SU-DHL-6 (cell line): Measurements from ENCODE around the gene COQ8B.

ENCODE experiments used
- H2AFZ ChIP-seq: fragments of 200-600 bp; sonication (generic); 2 replicates; pipeline ENCODE4 v1.6.1; 2014; ENCODE audit warnings: low read depth, mild to moderate bottlenecking, moderate library complexity, mixed read lengths, antibody characterized with exemption, low read length; ENCODE audit not compliant: severe bottlenecking
- H3F3A ChIP-seq: fragments of 200-600 bp; shearing (Covaris generic); 2 replicates; pipeline ENCODE4 v1.6.0; 2016; ENCODE audit warnings: antibody characterized with exemption, mild to moderate bottlenecking; ENCODE audit not compliant: insufficient read depth
- H3K27ac ChIP-seq: fragments of 200-600 bp; sonication (generic); 2 replicates; pipeline ENCODE4 v1.5.1; 2016; ENCODE audit warnings: low read depth, mild to moderate bottlenecking, low read length, moderate library complexity, mixed read lengths
- H3K27me3 ChIP-seq: fragments of 200-600 bp; sonication (generic), shearing (Covaris generic); 2 replicates; pipeline ENCODE4 v1.6.0; 2014; ENCODE audit warnings: mild to moderate bottlenecking, low read length
- H3K36me3 ChIP-seq: fragments of 200-600 bp; sonication (generic); 2 replicates; pipeline ENCODE4 v1.6.1; 2014; ENCODE audit warnings: mild to moderate bottlenecking, low read length, mixed read lengths
- H3K4me2 ChIP-seq: fragments of 300-600, 200-600 bp; shearing (Covaris generic), sonication (generic); 2 replicates; pipeline ENCODE4 v1.6.0; 2014; ENCODE audit warnings: low read length, low read depth, mild to moderate bottlenecking; ENCODE audit not compliant: poor library complexity, severe bottlenecking
- H3K4me3 ChIP-seq: fragments of 200-600 bp; sonication (generic); 2 replicates; pipeline ENCODE4 v1.5.1; 2014; ENCODE audit warnings: antibody characterized with exemption, low read length, mild to moderate bottlenecking, mixed read lengths; ENCODE audit not compliant: insufficient read depth, poor library complexity, severe bottlenecking
- H3K79me2 ChIP-seq: fragments of 200-600 bp; sonication (generic); 2 replicates; pipeline ENCODE4 v1.6.1; 2014; ENCODE audit warnings: mild to moderate bottlenecking, low read length, moderate library complexity; ENCODE audit not compliant: insufficient read depth
- H3K9ac ChIP-seq: fragments of 200-600 bp; sonication (generic); 2 replicates; pipeline ENCODE4 v1.7.0; 2014; ENCODE audit warnings: mild to moderate bottlenecking, low read length
- H3K9me2 ChIP-seq: fragments of 200-600 bp; sonication (generic); replicated peaks from 2 replicates; pipeline ENCODE4 v1.6.1; 2014; ENCODE audit warnings: low read length; ENCODE audit not compliant: insufficient read depth
- H3K9me3 ChIP-seq: fragments of 200-600 bp; sonication (generic); 2 replicates; pipeline ENCODE4 v1.6.1; 2014; ENCODE audit warnings: low read length, mixed read lengths; ENCODE audit not compliant: insufficient read depth
- H4K20me1 ChIP-seq: fragments of 200-600 bp; sonication (generic); 2 replicates; pipeline ENCODE4 v1.6.1; 2014; ENCODE audit warnings: low read depth, mild to moderate bottlenecking, antibody characterized with exemption, low read length, moderate library complexity, mixed read lengths
- EZH2phosphoT487 ChIP-seq: fragments of 200-600 bp; sonication (generic), shearing (Covaris generic); conservative IDR thresholded peaks from 2 replicates; pipeline ENCODE4 v1.6.1; 2018; ENCODE audit warnings: mild to moderate bottlenecking, antibody characterized with exemption, low read length, moderate library complexity, mixed read lengths
- TF ChIP-seq, protein P1 (sequence below): fragments of 200-600 bp; sonication (generic); IDR thresholded peaks from one replicate; pipeline ENCODE4 v1.5.1; 2017; ENCODE audit warnings: antibody characterized with exemption, mild to moderate bottlenecking, low read length, moderate library complexity; ENCODE audit not compliant: insufficient read depth, poor library complexity, severe bottlenecking

The COQ8B gene

GRCh38 chr19:40762754-40763470 lies 46.2 kb upstream of the COQ8B start:
- H3K27ac ChIP-seq = no peak overlapping the region
- peaks cover 53% of the 10 kb centered on the region for H3K36me3 ChIP-seq
- H3K79me2 ChIP-seq = peaks cover 30% of the 10 kb centered on the region
- H3K4me3 ChIP-seq = no peak overlapping the region
- H3K9me2 ChIP-seq = no peaks in the 10 kb centered on the region
- H3K9ac ChIP-seq = no peak overlapping the region
- no peak overlapping the region for H2AFZ ChIP-seq
- H3F3A ChIP-seq = peaks cover 13% of the 10 kb centered on the region; the same call in 1 of the 2 replicates
- H3K4me2 ChIP-seq = no peak overlapping the region
- H4K20me1 ChIP-seq = peaks cover 16% of the 10 kb centered on the region; the same call in 1 of the 2 replicates
- H3K27me3 ChIP-seq = no peaks in the 10 kb centered on the region
- H3K9me3 ChIP-seq = no peaks in the 10 kb centered on the region
- TF ChIP-seq EZH2phosphoT487 = no peak
- TF ChIP-seq, protein P1, sequence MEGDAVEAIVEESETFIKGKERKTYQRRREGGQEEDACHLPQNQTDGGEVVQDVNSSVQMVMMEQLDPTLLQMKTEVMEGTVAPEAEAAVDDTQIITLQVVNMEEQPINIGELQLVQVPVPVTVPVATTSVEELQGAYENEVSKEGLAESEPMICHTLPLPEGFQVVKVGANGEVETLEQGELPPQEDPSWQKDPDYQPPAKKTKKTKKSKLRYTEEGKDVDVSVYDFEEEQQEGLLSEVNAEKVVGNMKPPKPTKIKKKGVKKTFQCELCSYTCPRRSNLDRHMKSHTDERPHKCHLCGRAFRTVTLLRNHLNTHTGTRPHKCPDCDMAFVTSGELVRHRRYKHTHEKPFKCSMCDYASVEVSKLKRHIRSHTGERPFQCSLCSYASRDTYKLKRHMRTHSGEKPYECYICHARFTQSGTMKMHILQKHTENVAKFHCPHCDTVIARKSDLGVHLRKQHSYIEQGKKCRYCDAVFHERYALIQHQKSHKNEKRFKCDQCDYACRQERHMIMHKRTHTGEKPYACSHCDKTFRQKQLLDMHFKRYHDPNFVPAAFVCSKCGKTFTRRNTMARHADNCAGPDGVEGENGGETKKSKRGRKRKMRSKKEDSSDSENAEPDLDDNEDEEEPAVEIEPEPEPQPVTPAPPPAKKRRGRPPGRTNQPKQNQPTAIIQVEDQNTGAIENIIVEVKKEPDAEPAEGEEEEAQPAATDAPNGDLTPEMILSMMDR = no peak

GRCh38 chr19:40759352-40759751 lies 42.7 kb upstream of the COQ8B start:
- Histone ChIP-seq H3F3A (no peaks in the 10 kb centered on the region), H3K27ac (no peak overlapping the region), H3K36me3 (peaks cover 44% of the 10 kb centered on the region), H3K9me3 (no peaks in the 10 kb centered on the region), H2AFZ (no peak overlapping the region), H3K4me3 (no peak overlapping the region), H3K4me2 (no peak overlapping the region), H3K79me2 (peaks cover 62% of the 10 kb centered on the region), H3K9ac (no peak overlapping the region), H3K27me3 (no peaks in the 10 kb centered on the region), H4K20me1 (peaks cover 32% of the 10 kb centered on the region), H3K9me2 (no peaks in the 10 kb centered on the region)
- TF ChIP-seq, protein P1 = no peak

- Histone ChIP-seq H2AFZ (no peak overlapping the region), H3K36me3 (peaks cover 39% of the 10 kb centered on the region), H3K27ac (no peak overlapping the region), H3K4me2 (no peak overlapping the region), H3K9ac (no peak overlapping the region), H3K27me3 (no peaks in the 10 kb centered on the region), H3F3A (no peaks in the 10 kb centered on the region), H3K9me2 (no peaks in the 10 kb centered on the region), H3K79me2 (peaks cover 70% of the 10 kb centered on the region), H4K20me1 (peaks cover 32% of the 10 kb centered on the region), H3K9me3 (no peaks in the 10 kb centered on the region), H3K4me3 (no peak overlapping the region)
- TF ChIP-seq, protein P1 = no peak
- TF ChIP-seq EZH2phosphoT487 = no peak
Observed at GRCh38 chr19:40758491-40758890, 41.8 kb upstream of the COQ8B start.
